CD14-positive monocyte (primary cell): Measurements from ENCODE around the gene FAIM2. TPM values are rescaled to one million over a fixed set of nuclear protein-coding genes. Genes with fewer than 3 reads are reported as not detected.

ENCODE experiments used
- DNase-seq, 3 donors: peaks; one replicate each; pipeline ENCODE4 v3.0.0-alpha.2; 2011 to 2022
- H2AFZ ChIP-seq: 2 replicates; pipeline ENCODE4 v1.6.0; 2012; ENCODE audit warnings: mild to moderate bottlenecking, low read depth, low read length, inconsistent platforms; ENCODE audit not compliant: insufficient read depth, poor library complexity, severe bottlenecking
- H3K27ac ChIP-seq, 2 donors: 1 replicate in 1 of 2; 2 replicates in 1 of 2; pipeline ENCODE4 v1.5.1; 2012 to 2013; ENCODE audit warnings: low read length in 2 of 2, control low read depth in 1 of 2, inconsistent platforms in 1 of 2, low read depth in 1 of 2, mild to moderate bottlenecking in 1 of 2
- H3K27me3 ChIP-seq, 2 donors: one replicate each; pipeline versions ENCODE4 v1.6.0 to v1.6.1; 2011 to 2013; ENCODE audit warnings: low read length in 2 of 2; ENCODE audit not compliant: control insufficient read depth in 2 of 2, insufficient read depth in 2 of 2
- H3K36me3 ChIP-seq, 2 donors: replicated peaks in 1 of 2; 1 replicate in 1 of 2; 2 replicates in 1 of 2; pipeline versions ENCODE4 v1.5.1 to v1.6.1; 2012 to 2013; ENCODE audit warnings: low read length in 2 of 2, control low read depth in 1 of 2, inconsistent platforms in 1 of 2, mild to moderate bottlenecking in 1 of 2; ENCODE audit not compliant: insufficient read depth in 2 of 2, control insufficient read depth in 1 of 2
- H3K4me1 ChIP-seq, 2 donors: 1 replicate in 1 of 2; 2 replicates in 1 of 2; pipeline versions ENCODE4 v1.5.1 to v1.6.1; 2012 to 2013; ENCODE audit warnings: low read length in 2 of 2, control low read depth in 1 of 2, inconsistent platforms in 1 of 2, mild to moderate bottlenecking in 1 of 2, moderate library complexity in 1 of 2; ENCODE audit not compliant: insufficient read depth in 2 of 2, control insufficient read depth in 1 of 2
- H3K4me2 ChIP-seq: replicated peaks from 2 replicates; pipeline ENCODE3; 2012; ENCODE audit warnings: low read length, moderate library complexity, mild to moderate bottlenecking; ENCODE audit not compliant: poor library complexity, severe bottlenecking; ENCODE audit errors: extremely low read depth
- H3K4me3 ChIP-seq, 3 experiments: fragments of 200-600 bp in 1 of 3; sonication (generic) in 1 of 3; replicated peaks in 1 of 3; 1 replicate in 2 of 3; 2 replicates in 1 of 3; pipeline ENCODE4 v1.5.1; 2011 to 2013; ENCODE audit warnings: low read length in 3 of 3, mild to moderate bottlenecking in 3 of 3, control low read depth in 2 of 3, low read depth in 2 of 3, inconsistent platforms in 1 of 3, moderate library complexity in 1 of 3
- H3K79me2 ChIP-seq: 2 replicates; pipeline ENCODE4 v1.6.0; 2012; ENCODE audit warnings: mild to moderate bottlenecking, control low read depth, inconsistent platforms, low read length, moderate library complexity; ENCODE audit not compliant: insufficient read depth
- H3K9ac ChIP-seq: 2 replicates; pipeline ENCODE4 v1.6.0; 2017; ENCODE audit warnings: low read length, mild to moderate bottlenecking; ENCODE audit not compliant: insufficient read depth, poor library complexity, severe bottlenecking
- H3K9me3 ChIP-seq, 2 donors: replicated peaks in 1 of 2; 1 replicate in 1 of 2; 2 replicates in 1 of 2; pipeline versions ENCODE4 v1.5.1 to v1.6.1; 2012 to 2013; ENCODE audit warnings: low read length in 2 of 2, control low read depth in 1 of 2; ENCODE audit not compliant: control insufficient read depth in 1 of 2, insufficient read depth in 1 of 2
- H4K20me1 ChIP-seq: 2 replicates; pipeline ENCODE4 v1.6.0; 2012; ENCODE audit warnings: mild to moderate bottlenecking, low read length, control low read depth, moderate library complexity; ENCODE audit not compliant: insufficient read depth
- H3K27ac Mint-ChIP-seq, 7 donors: one replicate each; pipeline ENCODE4 v1.8.0; 2020; ENCODE audit warnings: mild to moderate bottlenecking in 7 of 7, mixed read lengths in 7 of 7, moderate library complexity in 6 of 7, inconsistent platforms in 2 of 7
- H3K27me3 Mint-ChIP-seq, 3 donors: one replicate each; pipeline ENCODE4 v1.8.0; 2021 to 2022; ENCODE audit warnings: low read depth in 3 of 3, mild to moderate bottlenecking in 3 of 3, mixed read lengths in 3 of 3, moderate library complexity in 3 of 3, inconsistent platforms in 1 of 3
- H3K36me3 Mint-ChIP-seq, 2 donors: one replicate each; pipeline ENCODE4 v1.8.0; 2020; ENCODE audit warnings: mixed read lengths in 2 of 2, inconsistent platforms in 1 of 2, mild to moderate bottlenecking in 1 of 2
- H3K4me1 Mint-ChIP-seq: one replicate; pipeline ENCODE4 v1.8.0; 2020; ENCODE audit warnings: mild to moderate bottlenecking, mixed read lengths
- H3K4me3 Mint-ChIP-seq, 2 donors: one replicate each; pipeline ENCODE4 v1.8.0; 2020; ENCODE audit warnings: mild to moderate bottlenecking in 2 of 2, mixed read lengths in 2 of 2, moderate library complexity in 1 of 2
- H3K9me3 Mint-ChIP-seq, 7 donors: one replicate each; pipeline ENCODE4 v1.8.0; 2020 to 2022; ENCODE audit warnings: mixed read lengths in 7 of 7, mild to moderate bottlenecking in 6 of 7, moderate library complexity in 6 of 7, inconsistent platforms in 2 of 7
- WGBS: methylation state at CpG from one replicate; pipeline ENCODE4 v1.1.5; 2013; ENCODE audit warnings: missing lambda C conversion rate; ENCODE audit not compliant: insufficient coverage; 5-methylcytosine and 5-hydroxymethylcytosine counted together
- intact Hi-C, 2 donors: fragments of 100-400 bp; cut with micrococcal nuclease; formaldehyde crosslinking; loops; one replicate each; pipeline versions ENCODE4 v1.15.0 to v1.15.1; 2023
- polyA plus RNA-seq, 3 donors: library from polyadenylated mRNA; depleted of rRNA in 1 of 3; unstranded in 2 of 3; stranded (reverse) in 1 of 3; fragments of 300-500 nt in 2 of 3; fragments of >200 nt in 1 of 3; fragmentation: Illumina TruSeq in 2 of 3; gene quantifications; 1 replicate in 2 of 3; 2 replicates in 1 of 3; pipeline ENCODE4 v1.2.3, GENCODE V29; 2012 to 2021
- TF ChIP-seq, protein P1 (sequence below): fragments of 200-600 bp; IDR thresholded peaks from one replicate; pipeline ENCODE4 v1.8.0; 2022; ENCODE audit warnings: antibody characterized with exemption, mild to moderate bottlenecking

FAIM2 gene
- polyA plus RNA-seq, 3 donors: not detected

GRCh38 chr12:49948866-49949845 is 45.5 kb upstream of the FAIM2 start:
- intact Hi-C loops: no loop called here
- Histone ChIP-seq H3K36me3 (no peaks in the 10 kb centered on the region), H3K4me2 (peak overlapping the region; percentile 33), H3K9ac (no peak overlapping the region), H3K27me3 (peaks cover 4 to 70% of the 10 kb centered on the region in 2 donors), H4K20me1 (no peaks in the 10 kb centered on the region), H3K79me2 (no peaks in the 10 kb centered on the region), H3K4me3 (peak overlapping the region in 1 of 3 experiments; percentile 27), H3K4me1 (peaks cover 39 to 47% of the 10 kb centered on the region in 2 donors), H3K27ac (peak overlapping the region in 1 of 2 donors; percentile 20), H3K9me3 (peaks cover 0 to under 1% of the 10 kb centered on the region in 2 donors), H2AFZ (no peak overlapping the region)
- peak overlapping the region in 1 of 2 donors; percentile 76 for H3K4me3 Mint-ChIP-seq
- H3K9me3 Mint-ChIP-seq: peaks cover 0 to 3% (median 0%) of the 10 kb centered on the region in 7 donors
- WGBS: 89% methylated on average over 6 of the region's 13 CpGs
- peaks cover 75 to 84% (median 76%) of the 10 kb centered on the region in 3 donors for H3K27me3 Mint-ChIP-seq
- H3K4me1 Mint-ChIP-seq: peaks cover 55% of the 10 kb centered on the region
- peaks cover 0 to 2% of the 10 kb centered on the region in 2 donors for H3K36me3 Mint-ChIP-seq
- TF ChIP-seq, protein P1, sequence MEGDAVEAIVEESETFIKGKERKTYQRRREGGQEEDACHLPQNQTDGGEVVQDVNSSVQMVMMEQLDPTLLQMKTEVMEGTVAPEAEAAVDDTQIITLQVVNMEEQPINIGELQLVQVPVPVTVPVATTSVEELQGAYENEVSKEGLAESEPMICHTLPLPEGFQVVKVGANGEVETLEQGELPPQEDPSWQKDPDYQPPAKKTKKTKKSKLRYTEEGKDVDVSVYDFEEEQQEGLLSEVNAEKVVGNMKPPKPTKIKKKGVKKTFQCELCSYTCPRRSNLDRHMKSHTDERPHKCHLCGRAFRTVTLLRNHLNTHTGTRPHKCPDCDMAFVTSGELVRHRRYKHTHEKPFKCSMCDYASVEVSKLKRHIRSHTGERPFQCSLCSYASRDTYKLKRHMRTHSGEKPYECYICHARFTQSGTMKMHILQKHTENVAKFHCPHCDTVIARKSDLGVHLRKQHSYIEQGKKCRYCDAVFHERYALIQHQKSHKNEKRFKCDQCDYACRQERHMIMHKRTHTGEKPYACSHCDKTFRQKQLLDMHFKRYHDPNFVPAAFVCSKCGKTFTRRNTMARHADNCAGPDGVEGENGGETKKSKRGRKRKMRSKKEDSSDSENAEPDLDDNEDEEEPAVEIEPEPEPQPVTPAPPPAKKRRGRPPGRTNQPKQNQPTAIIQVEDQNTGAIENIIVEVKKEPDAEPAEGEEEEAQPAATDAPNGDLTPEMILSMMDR: no peak
- peak; percentile 42 to 77 (median 64) for DNase-seq
- H3K27ac Mint-ChIP-seq: peak overlapping the region in 6 of 7 donors; percentile 6 to 85 (median 42)

DNA sequence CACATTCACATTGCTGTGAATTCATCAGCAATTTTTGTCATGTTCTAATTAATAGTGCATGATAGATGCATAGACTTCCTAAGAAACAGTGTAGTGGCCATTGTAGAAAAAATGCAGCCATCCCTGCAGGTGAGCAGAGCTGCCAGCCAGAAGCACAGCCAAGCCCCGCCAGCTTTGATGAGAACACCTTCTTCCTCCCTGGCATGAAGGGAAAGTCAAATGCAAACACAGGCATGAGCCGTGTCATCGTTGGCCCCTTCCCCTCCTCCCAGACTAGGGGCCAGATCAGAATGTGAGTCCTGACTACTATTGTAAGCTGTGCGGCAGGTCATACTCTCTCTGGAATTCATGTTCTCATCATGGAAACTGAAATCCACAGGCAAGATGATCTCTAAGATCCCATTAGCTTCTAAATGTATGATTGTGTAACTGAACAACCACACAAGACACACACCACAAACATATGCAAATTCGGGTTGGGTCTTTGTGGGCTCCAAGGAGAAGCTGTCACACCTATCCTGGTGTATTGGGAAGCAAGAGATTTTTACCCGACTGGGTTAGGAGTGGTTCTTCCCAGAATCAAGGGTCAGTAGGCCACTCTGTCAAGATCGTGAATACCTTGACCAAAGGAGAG is 44.0 kb upstream of the FAIM2 start:
- intact Hi-C loops: no loop called here
- Mint-ChIP-seq H3K4me3 (peak overlapping the region in 1 of 2 donors; percentile 76), H3K4me1 (peaks cover 59% of the 10 kb centered on the region), H3K27me3 (peaks cover 64 to 83% (median 70%) of the 10 kb centered on the region in 3 donors), H3K36me3 (no peaks in the 10 kb centered on the region), H3K27ac (peak overlapping the region in 1 of 7 donors; percentile 54), H3K9me3 (peaks cover 0 to 2% (median 0%) of the 10 kb centered on the region in 7 donors)
- Histone ChIP-seq H3K27me3 (peaks cover 0 to 68% of the 10 kb centered on the region in 2 donors), H4K20me1 (no peaks in the 10 kb centered on the region), H3K9me3 (no peaks in the 10 kb centered on the region), H2AFZ (no peak overlapping the region), H3K79me2 (no peaks in the 10 kb centered on the region), H3K4me1 (peaks cover 36 to 46% of the 10 kb centered on the region in 2 donors), H3K4me3 (no peak overlapping the region), H3K4me2 (no peak overlapping the region), H3K27ac (no peak overlapping the region), H3K36me3 (no peaks in the 10 kb centered on the region), H3K9ac (no peak overlapping the region)
- no peak for DNase-seq
- TF ChIP-seq, protein P1: no peak
- 72% methylated on average over 5 of the region's 7 CpGs for WGBS
